ENCODE data around the gene NID1.
"Not testable (repeated sequence)": the region's sequence is repeated elsewhere in the genome, so short reads cannot be mapped to it uniquely, and the experiment has no call there.

NID1 gene

DNA sequence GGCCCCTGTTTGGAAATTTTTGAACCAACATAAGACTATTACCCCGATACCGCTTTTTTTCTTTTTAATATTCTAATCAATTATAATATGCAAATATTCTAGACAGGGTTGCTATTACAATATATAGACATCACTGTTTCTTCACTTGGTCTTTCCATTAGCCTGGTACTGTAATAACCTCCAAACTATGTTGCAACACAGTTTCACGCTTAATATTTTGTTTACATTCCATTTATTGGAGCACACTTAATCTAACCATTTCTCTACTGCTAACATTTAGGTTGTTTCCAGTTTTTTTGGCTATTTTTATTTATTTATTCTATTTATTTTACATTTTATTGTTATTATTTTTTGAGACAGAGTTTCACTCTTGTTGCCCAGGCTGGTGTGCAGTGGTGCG is 17.6 kb upstream of the NID1 start:
- no peak for TF ChIP-seq CTCF (IDR thresholded peaks at IDR 0.05; ENCODE audit: insufficient read depth, missing control alignments)
- FAIRE-seq (no peak), DNase-seq (ENCODE audit: insufficient read length, low spot score) (no peak)

- TF ChIP-seq CTCF (IDR thresholded peaks at IDR 0.05; ENCODE audit: insufficient read depth, missing control alignments): no peak
- DNase-seq (ENCODE audit: insufficient read length, low spot score) (no peak), FAIRE-seq (no peak)
Measured at GRCh38 chr1:236081546-236082227, 16.8 kb upstream of the NID1 start.

DNA sequence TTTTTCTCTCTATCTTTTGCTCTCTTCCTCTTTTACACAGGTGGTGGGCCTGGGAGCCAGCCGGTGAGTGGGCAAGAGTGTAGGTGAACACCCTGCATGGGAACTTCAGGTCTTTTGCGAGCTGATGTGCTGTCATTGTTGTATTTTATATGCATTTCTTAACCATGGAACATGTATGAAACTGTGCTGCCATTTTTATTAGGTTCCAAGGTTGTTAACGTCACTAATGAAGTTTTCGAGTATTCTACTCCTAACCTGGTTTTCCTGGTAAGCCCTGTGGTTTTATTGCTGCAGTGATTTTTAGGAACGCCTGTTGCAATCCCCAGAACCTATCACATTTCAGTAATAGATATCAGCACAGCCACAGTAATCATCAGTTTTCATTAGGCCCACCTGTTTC is 14.8 kb upstream of the NID1 start:
- DNase-seq (ENCODE audit: insufficient read length, low spot score) (no peak), FAIRE-seq (no peak)
- no peak for TF ChIP-seq CTCF (IDR thresholded peaks at IDR 0.05; ENCODE audit: insufficient read depth, missing control alignments)

- no peak for FAIRE-seq
- no peak for DNase-seq (ENCODE audit: insufficient read length, low spot score)
- TF ChIP-seq CTCF (IDR thresholded peaks at IDR 0.05; ENCODE audit: insufficient read depth, missing control alignments): no peak
Measured at GRCh38 chr1:236078993-236079392, 14.1 kb upstream of the NID1 start.

GRCh38 chr1:236078077-236078476 is 13.2 kb upstream of the NID1 start:
- not testable (repeated sequence) for DNase-seq (ENCODE audit: insufficient read length, low spot score); FAIRE-seq

DNA sequence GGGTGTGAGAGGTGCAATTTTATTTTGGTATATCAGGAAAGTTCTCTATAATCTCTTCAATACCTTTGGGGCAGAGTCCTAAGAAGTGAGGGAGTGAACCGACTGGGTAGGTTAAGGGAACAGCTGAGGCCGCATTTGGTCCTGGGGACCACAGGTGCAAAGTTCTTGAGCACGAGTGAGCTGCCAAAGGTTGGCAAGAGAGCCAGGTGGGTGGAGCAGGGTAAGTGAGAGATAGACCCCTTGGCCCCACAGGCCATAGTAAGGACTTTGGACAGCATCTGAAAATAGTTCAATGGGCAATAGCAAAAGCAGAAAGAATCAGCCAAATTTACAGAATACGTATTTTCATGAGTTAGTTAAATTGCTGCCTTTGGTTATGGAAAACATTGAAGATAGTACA is 11.0 kb upstream of the NID1 start:
- FAIRE-seq (no peak), DNase-seq (ENCODE audit: insufficient read length, low spot score) (no peak)
- no peak for TF ChIP-seq CTCF (IDR thresholded peaks at IDR 0.05; ENCODE audit: insufficient read depth, missing control alignments)

- no peak for TF ChIP-seq CTCF (IDR thresholded peaks at IDR 0.05; ENCODE audit: insufficient read depth, missing control alignments)
- DNase-seq (ENCODE audit: insufficient read length, low spot score) (no peak), FAIRE-seq (no peak)
Measured at GRCh38 chr1:236073307-236073897, 8.5 kb upstream of the NID1 start.

Data from D721Med (cell line).